H1 (cell line): ENCODE results near the gene BTBD1. TPM values are rescaled to one million over a fixed set of nuclear protein-coding genes. Genes with fewer than 3 reads are reported as not detected.
"Not testable (repeated sequence)": the region's sequence is repeated elsewhere in the genome, so short reads cannot be mapped to it uniquely, and the experiment has no call there.

Source experiments
- CTCF ChIA-PET: fragments of 300-600 bp; sonication (Branson Sonifier 250); formaldehyde crosslinking; loops from one replicate; lab custom pipeline; 2021; ENCODE audit not compliant: partially characterized antibody; lab: Charles Lee
- POLR2A ChIA-PET: fragments of 300-600 bp; sonication (Branson Sonifier 250); formaldehyde crosslinking; loops from one replicate; lab custom pipeline; 2021; ENCODE audit warnings: inconsistent platforms; ENCODE audit not compliant: partially characterized antibody; lab: Charles Lee
- DNase-seq, 2 experiments: peaks; one replicate each; pipeline versions ENCODE4 v3.0.0 to v3.0.0-alpha.2; 2010 to 2022; ENCODE audit warnings: low spot score in 2 of 2, low read depth in 1 of 2, mixed read lengths in 1 of 2
- FAIRE-seq: peaks from 2 replicates; lab custom pipeline; 2011; peaks lifted over from hg19 to GRCh38; lab: Jason Lieb, UNC
- H2AFZ ChIP-seq: 2 replicates; pipeline ENCODE4 v1.8.1; 2012; ENCODE audit warnings: low read length, inconsistent platforms
- H2AK5ac ChIP-seq: 2 replicates; pipeline ENCODE4 v1.6.1; 2013; ENCODE audit warnings: low read depth, low read length
- H2BK120ac ChIP-seq: replicated peaks from 2 replicates; pipeline ENCODE3; 2013; ENCODE audit warnings: low read depth, low read length, inconsistent platforms
- H2BK12ac ChIP-seq: 2 replicates; pipeline ENCODE4 v1.6.1; 2013; ENCODE audit warnings: low read depth, low read length
- H2BK15ac ChIP-seq: 2 replicates; pipeline ENCODE4 v1.6.1; 2013; ENCODE audit warnings: low read length
- H2BK20ac ChIP-seq: 2 replicates; pipeline ENCODE4 v1.6.1; 2013; ENCODE audit warnings: low read length
- H2BK5ac ChIP-seq: 2 replicates; pipeline ENCODE4 v1.6.1; 2013; ENCODE audit warnings: low read depth, low read length
- H3K14ac ChIP-seq: 2 replicates; pipeline ENCODE4 v1.6.1; 2013; ENCODE audit warnings: inconsistent platforms; ENCODE audit not compliant: insufficient read length
- H3K18ac ChIP-seq: 2 replicates; pipeline ENCODE4 v1.6.1; 2013; ENCODE audit warnings: low read length; ENCODE audit errors: extremely low read depth
- H3K23ac ChIP-seq: 2 replicates; pipeline ENCODE4 v1.6.1; 2013; ENCODE audit warnings: inconsistent platforms; ENCODE audit not compliant: insufficient read length
- H3K23me2 ChIP-seq: 2 replicates; pipeline ENCODE4 v1.6.1; 2013; ENCODE audit warnings: low read depth, low read length
- H3K27ac ChIP-seq: 2 replicates; pipeline ENCODE4 v1.6.1; 2011; ENCODE audit warnings: low read depth, low read length, inconsistent platforms
- H3K27me3 ChIP-seq, 4 experiments: replicated peaks in 1 of 4; 1 replicate in 1 of 4; 2 replicates in 3 of 4; pipeline versions ENCODE4 v1.6.1 to v1.8.1; 2011 to 2013; ENCODE audit warnings: low read length in 3 of 4, mild to moderate bottlenecking in 3 of 4, inconsistent platforms in 2 of 4, mixed read lengths in 2 of 4, moderate library complexity in 1 of 4; ENCODE audit not compliant: control insufficient read depth in 3 of 4, insufficient read depth in 3 of 4; ENCODE audit errors: extremely low read depth in 1 of 4
- H3K36me3 ChIP-seq, 4 experiments: 2 replicates each; pipeline versions ENCODE4 v1.6.1 to v1.8.1; 2011 to 2013; ENCODE audit warnings: mild to moderate bottlenecking in 4 of 4, low read length in 3 of 4, moderate library complexity in 2 of 4, control low read depth in 1 of 4, inconsistent platforms in 1 of 4; ENCODE audit not compliant: insufficient read depth in 4 of 4, control insufficient read depth in 2 of 4
- H3K4ac ChIP-seq: replicated peaks from 2 replicates; pipeline ENCODE3; 2013; ENCODE audit warnings: low read length, low read depth, mixed read lengths, inconsistent platforms; ENCODE audit not compliant: insufficient read length
- H3K4me1 ChIP-seq, 4 experiments: replicated peaks in 1 of 4; 1 replicate in 1 of 4; 2 replicates in 3 of 4; pipeline versions ENCODE4 v1.6.1 to v1.8.1; 2011 to 2013; ENCODE audit warnings: low read length in 3 of 4, inconsistent platforms in 2 of 4, mixed read lengths in 1 of 4; ENCODE audit not compliant: insufficient read depth in 4 of 4, control insufficient read depth in 3 of 4
- H3K4me2 ChIP-seq, 2 experiments: 2 replicates each; pipeline versions ENCODE4 v1.6.1 to v1.8.1; 2011 to 2013; ENCODE audit warnings: low read depth in 2 of 2, low read length in 2 of 2, control low read depth in 1 of 2, inconsistent platforms in 1 of 2, mild to moderate bottlenecking in 1 of 2; ENCODE audit not compliant: insufficient read depth in 1 of 2
- H3K4me3 ChIP-seq, 4 experiments: fragments of 200-600, 300-600 bp in 1 of 4; sonication (generic), shearing (Covaris generic), sonication (Bioruptor Twin) in 1 of 4; 2 replicates each; pipeline versions ENCODE4 v1.5.1 to v1.8.1; 2011 to 2016; ENCODE audit warnings: low read length in 4 of 4, low read depth in 3 of 4, control low read depth in 2 of 4, inconsistent platforms in 2 of 4, mild to moderate bottlenecking in 2 of 4, mixed read lengths in 1 of 4, moderate library complexity in 1 of 4; ENCODE audit not compliant: insufficient read depth in 2 of 4; ENCODE audit errors: extremely low read depth in 1 of 4
- H3K56ac ChIP-seq: replicated peaks from 2 replicates; pipeline ENCODE3; 2013; ENCODE audit warnings: low read depth, mild to moderate bottlenecking, mixed read lengths, low read length, inconsistent platforms; ENCODE audit not compliant: insufficient read length
- H3K79me1 ChIP-seq: 2 replicates; pipeline ENCODE4 v1.6.1; 2013; ENCODE audit warnings: low read depth, low read length, control low read depth
- H3K79me2 ChIP-seq, 2 experiments: 2 replicates each; pipeline versions ENCODE4 v1.6.1 to v1.8.1; 2012 to 2013; ENCODE audit warnings: low read length in 2 of 2, mild to moderate bottlenecking in 2 of 2, inconsistent platforms in 1 of 2; ENCODE audit not compliant: insufficient read depth in 2 of 2, control insufficient read depth in 1 of 2
- H3K9ac ChIP-seq, 4 experiments: replicated peaks in 1 of 4; 1 replicate in 1 of 4; 2 replicates in 3 of 4; pipeline versions ENCODE4 v1.6.1 to v1.8.1; 2011 to 2013; ENCODE audit warnings: low read depth in 3 of 4, low read length in 3 of 4, control low read depth in 2 of 4, mild to moderate bottlenecking in 2 of 4, moderate library complexity in 2 of 4, inconsistent platforms in 1 of 4; ENCODE audit errors: extremely low read depth in 1 of 4
- H3K9me3 ChIP-seq, 2 experiments: 2 replicates each; pipeline versions ENCODE4 v1.6.1 to v1.8.1; 2012 to 2013; ENCODE audit warnings: mild to moderate bottlenecking in 2 of 2, moderate library complexity in 2 of 2, control low read depth in 1 of 2, inconsistent platforms in 1 of 2, low read depth in 1 of 2, low read length in 1 of 2, mixed read lengths in 1 of 2; ENCODE audit not compliant: insufficient read depth in 2 of 2
- H4K20me1 ChIP-seq, 2 experiments: replicated peaks in 1 of 2; 2 replicates each; pipeline versions ENCODE3 to v1.8.1; 2011 to 2013; ENCODE audit warnings: inconsistent platforms in 2 of 2, low read length in 2 of 2, mild to moderate bottlenecking in 1 of 2; ENCODE audit not compliant: insufficient read depth in 2 of 2, control insufficient read depth in 1 of 2
- H4K5ac ChIP-seq: 2 replicates; pipeline ENCODE4 v1.6.1; 2013; ENCODE audit warnings: low read length, low read depth, mixed read lengths, inconsistent platforms; ENCODE audit not compliant: insufficient read length
- H4K8ac ChIP-seq: 2 replicates; pipeline ENCODE4 v1.8.0; 2013; ENCODE audit warnings: mild to moderate bottlenecking, moderate library complexity, low read length, inconsistent platforms; ENCODE audit not compliant: insufficient read depth; ENCODE audit errors: extremely low read depth
- H4K91ac ChIP-seq: replicated peaks from 2 replicates; pipeline ENCODE3; 2013; ENCODE audit warnings: low read length, mixed read lengths, inconsistent platforms; ENCODE audit not compliant: insufficient read length
- WGBS, 2 experiments: shearing (Covaris generic) in 1 of 2; methylation state at CpG; one replicate each; pipeline versions ENCODE4 v1.1.6 to v1.1.7; 2013 to 2015; ENCODE audit warnings: low lambda C conversion rate in 2 of 2, mixed read lengths in 2 of 2, inconsistent platforms in 1 of 2, low coverage in 1 of 2, missing lambda C conversion rate in 1 of 2; ENCODE audit not compliant: insufficient replicate concordance in 2 of 2, insufficient coverage in 1 of 2, insufficient read length in 1 of 2; ENCODE audit errors: extremely low coverage in 1 of 2, missing lambda C conversion rate in 1 of 2; 5-methylcytosine and 5-hydroxymethylcytosine counted together
- polyA plus RNA-seq, 7 experiments: library from polyadenylated mRNA; depleted of rRNA in 3 of 7; stranded (reverse) in 5 of 7; unstranded in 2 of 7; fragments of >200 nt in 5 of 7; fragments of 200-250 nt in 2 of 7; gene quantifications; 1 replicate in 5 of 7; 2 replicates in 1 of 7; 4 replicates in 1 of 7; pipeline versions ENCODE4 v1.2.1 to v1.2.3, GENCODE V29; 2011 to 2013; ENCODE audit warnings: missing spikeins in 2 of 7, mixed read lengths in 2 of 7
- total RNA-seq: library from RNA; stranded (reverse); fragmentation: NEBNext Ultra II Directional; extraction: Animal tissue kit (Norgen Biotek cat#: 25700); gene quantifications from 2 replicates; pipeline ENCODE4 v1.2.1, GENCODE V29; 2021

BTBD1 gene
- total and polyA plus RNA-seq, 2 of the 8 experiments (the other 6 are each of a cell fraction or from before 2014, with no cell fraction given), result 18.6 to 39.5 TPM

DNA sequence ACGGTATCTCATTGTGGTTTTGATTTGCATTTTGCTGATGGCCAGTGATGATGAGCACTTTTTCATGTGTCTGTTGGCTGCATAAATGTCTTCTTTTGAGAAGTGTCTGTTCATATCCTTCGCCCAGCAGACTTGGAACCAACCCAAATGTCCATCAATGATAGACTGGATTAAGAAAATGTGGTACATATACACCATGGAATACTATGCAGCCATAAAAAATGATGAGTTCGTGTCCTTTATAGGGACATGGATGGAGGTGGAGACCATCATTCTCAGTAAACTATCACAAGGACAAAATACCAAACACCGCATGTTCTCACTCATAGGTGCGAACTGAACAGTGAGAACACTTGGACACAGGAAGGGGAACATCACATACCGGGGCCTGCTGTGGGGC lies 35.8 kb downstream of the BTBD1 start:
- H3K56ac ChIP-seq, H3K23ac ChIP-seq, FAIRE-seq, H4K91ac ChIP-seq, H4K8ac ChIP-seq, H2BK20ac ChIP-seq, H2AFZ ChIP-seq, H3K9ac ChIP-seq, DNase-seq, H3K27me3 ChIP-seq, H3K4me3 ChIP-seq, H3K4me2 ChIP-seq, H3K27ac ChIP-seq, H3K9me3 ChIP-seq, H4K5ac ChIP-seq, H2BK5ac ChIP-seq, H2BK120ac ChIP-seq, POLR2A ChIA-PET, H2AK5ac ChIP-seq, H3K4ac ChIP-seq, H3K14ac ChIP-seq, H3K4me1 ChIP-seq, H3K18ac ChIP-seq, H4K20me1 ChIP-seq, H2BK15ac ChIP-seq, H2BK12ac ChIP-seq, H3K23me2 ChIP-seq, H3K79me1 ChIP-seq: not testable (repeated sequence)
- 91% methylated on average over 6 of the region's 6 CpGs; no CpG with 5 or more reads in 1 of the 2 experiments for WGBS, 2 experiments
- CTCF ChIA-PET, result interaction anchor here (0.6 kb wide), 1 partner anchor 229 kb away, joined by 4 read pairs; no protein-coding TSS in a partner anchor
- peaks cover 3 to 25% (median 15%) of the 10 kb centered on the region in 4 experiments; a peak in 6 of 8 replicates for H3K36me3 ChIP-seq
- H3K79me2 ChIP-seq, result peaks cover 0 to 36% of the 10 kb centered on the region in 2 experiments; a peak in 2 of 4 replicates
